ENCODE results near the gene HMBS. TPM values are rescaled to one million over a fixed set of nuclear protein-coding genes. Genes with fewer than 3 reads are reported as not detected.

The HMBS gene
- total and polyA plus RNA-seq, 2 experiments from 2014 or later = 5.1 to 46.1 TPM

DNA sequence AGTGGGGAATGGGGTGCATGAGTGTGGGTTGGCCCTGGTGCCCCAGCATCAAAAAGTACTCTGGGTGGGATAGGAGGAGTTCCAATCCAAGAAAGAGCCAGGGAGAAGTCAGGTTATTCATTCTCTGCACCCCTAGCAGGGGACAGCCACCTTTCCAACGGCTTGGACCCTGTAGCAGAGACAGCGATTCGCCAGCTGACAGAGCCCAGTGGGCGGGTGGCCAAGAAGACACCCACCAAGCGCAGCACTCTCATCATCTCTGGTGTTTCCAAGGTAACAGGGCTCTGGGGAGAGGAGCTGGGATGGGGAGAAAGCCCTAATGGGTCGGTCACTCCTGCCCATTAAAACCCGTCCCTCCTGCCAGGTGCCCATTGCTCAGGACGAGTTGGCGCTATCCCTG is 29.0 kb downstream of the HMBS start:
- Histone ChIP-seq H2AFZ (no peak overlapping the region), H3K79me2 (ENCODE audit: insufficient read depth) (peaks cover 18% of the 10 kb centered on the region), H3K36me3 (ENCODE audit: low read depth) (no peaks in the 10 kb centered on the region; the same call in 1 of the 2 replicates), H3F3A (ENCODE audit: insufficient read depth) (peaks cover 6% of the 10 kb centered on the region), H3K27ac (no peak overlapping the region), H3K27me3 (replicated peaks; ENCODE audit: insufficient read depth) (no peaks in the 10 kb centered on the region), H3K4me3 (no peak overlapping the region), H3K9me2 (ENCODE audit: insufficient read depth) (no peaks in the 10 kb centered on the region), H3K4me1 (ENCODE audit: insufficient read depth) (peaks cover 4% of the 10 kb centered on the region), H3K9me3 (ENCODE audit: low read depth) (no peaks in the 10 kb centered on the region), H4K20me1 (ENCODE audit: insufficient read depth) (no peaks in the 10 kb centered on the region), H3K9ac (no peak overlapping the region), H3K4me2 (ENCODE audit: unreplicated experiment) (no peak overlapping the region)
- no peak for TF ChIP-seq EZH2phosphoT487 (IDR thresholded peaks at IDR 0.05; ENCODE audit: insufficient read depth, low read depth)
- no peak for TF ChIP-seq EZH2 (IDR thresholded peaks at IDR 0.05; ENCODE audit: insufficient read depth, poor library complexity, severe bottlenecking)
- DNase-seq = no peak
- 94 to 95% methylated on average over 9 of the region's 9 CpGs for WGBS, 2 experiments (ENCODE audit: low coverage in 1 of 2, low lambda C conversion rate in 2 of 2, missing lambda C conversion rate in 2 of 2)
- in situ Hi-C loops (cut with MboI) = no loop called here

- WGBS, 2 experiments (ENCODE audit: low coverage in 1 of 2, low lambda C conversion rate in 2 of 2, missing lambda C conversion rate in 2 of 2) = 93 to 96% methylated on average over 5 of the region's 5 CpGs
- no peak overlapping the region for H3K9ac ChIP-seq
- H4K20me1 ChIP-seq (ENCODE audit: insufficient read depth) = no peaks in the 10 kb centered on the region
- DNase-seq = no peak
- H3K79me2 ChIP-seq (ENCODE audit: insufficient read depth) = peaks cover 11% of the 10 kb centered on the region
- H3K36me3 ChIP-seq (ENCODE audit: low read depth) = no peaks in the 10 kb centered on the region; the same call in 1 of the 2 replicates
- H3F3A ChIP-seq (ENCODE audit: insufficient read depth) = peaks cover 11% of the 10 kb centered on the region
- no peaks in the 10 kb centered on the region for H3K9me3 ChIP-seq (ENCODE audit: low read depth)
- in situ Hi-C loops (cut with MboI) = no loop called here
- TF ChIP-seq EZH2 (IDR thresholded peaks at IDR 0.05; ENCODE audit: insufficient read depth, poor library complexity, severe bottlenecking) (no peak), EZH2phosphoT487 (IDR thresholded peaks at IDR 0.05; ENCODE audit: insufficient read depth, low read depth) (no peak)
- H3K4me3 ChIP-seq = no peak overlapping the region
- H3K4me2 ChIP-seq (ENCODE audit: unreplicated experiment) = no peak overlapping the region
- no peaks in the 10 kb centered on the region for H3K9me2 ChIP-seq (ENCODE audit: insufficient read depth)
- H3K27ac ChIP-seq = no peak overlapping the region
- H3K4me1 ChIP-seq (ENCODE audit: insufficient read depth) = no peaks in the 10 kb centered on the region
- H3K27me3 ChIP-seq (replicated peaks; ENCODE audit: insufficient read depth) = no peaks in the 10 kb centered on the region
- H2AFZ ChIP-seq = no peak overlapping the region
These were observed 29.7 kb downstream of the HMBS start for GRCh38 chr11:119114351-119114750.

- Histone ChIP-seq H3K79me2 (ENCODE audit: insufficient read depth) (no peaks in the 10 kb centered on the region), H2AFZ (no peak overlapping the region), H3K9ac (no peak overlapping the region), H3K27me3 (replicated peaks; ENCODE audit: insufficient read depth) (no peaks in the 10 kb centered on the region), H3K4me2 (ENCODE audit: unreplicated experiment) (no peak overlapping the region), H3K9me2 (ENCODE audit: insufficient read depth) (no peaks in the 10 kb centered on the region), H4K20me1 (ENCODE audit: insufficient read depth) (no peaks in the 10 kb centered on the region), H3K36me3 (ENCODE audit: low read depth) (no peaks in the 10 kb centered on the region; the same call in 1 of the 2 replicates), H3K9me3 (ENCODE audit: low read depth) (no peaks in the 10 kb centered on the region), H3K4me1 (ENCODE audit: insufficient read depth) (no peaks in the 10 kb centered on the region), H3K27ac (no peak overlapping the region), H3K4me3 (no peak overlapping the region), H3F3A (ENCODE audit: insufficient read depth) (peaks cover 11% of the 10 kb centered on the region)
- in situ Hi-C loops (cut with MboI) = no loop called here
- 81 to 86% methylated on average over 17 to 24 of the region's 24 CpGs for WGBS, 2 experiments (ENCODE audit: low coverage in 1 of 2, low lambda C conversion rate in 2 of 2, missing lambda C conversion rate in 2 of 2)
- TF ChIP-seq EZH2 (IDR thresholded peaks at IDR 0.05; ENCODE audit: insufficient read depth, poor library complexity, severe bottlenecking) (no peak), EZH2phosphoT487 (IDR thresholded peaks at IDR 0.05; ENCODE audit: insufficient read depth, low read depth) (no peak)
- DNase-seq = no peak
These were observed 31.0 kb downstream of the HMBS start for GRCh38 chr11:119115484-119116234.

GRCh38 chr11:119116235-119116594 is 31.5 kb downstream of the HMBS start:
- Histone ChIP-seq H3K4me1 (ENCODE audit: insufficient read depth) (no peaks in the 10 kb centered on the region), H4K20me1 (ENCODE audit: insufficient read depth) (no peaks in the 10 kb centered on the region), H3F3A (ENCODE audit: insufficient read depth) (peaks cover 11% of the 10 kb centered on the region), H3K27ac (no peak overlapping the region), H3K9ac (no peak overlapping the region), H3K9me3 (ENCODE audit: low read depth) (no peaks in the 10 kb centered on the region), H3K9me2 (ENCODE audit: insufficient read depth) (no peaks in the 10 kb centered on the region), H2AFZ (no peak overlapping the region), H3K27me3 (replicated peaks; ENCODE audit: insufficient read depth) (no peaks in the 10 kb centered on the region), H3K4me2 (ENCODE audit: unreplicated experiment) (no peak overlapping the region), H3K36me3 (ENCODE audit: low read depth) (no peaks in the 10 kb centered on the region; the same call in 1 of the 2 replicates), H3K4me3 (no peak overlapping the region), H3K79me2 (ENCODE audit: insufficient read depth) (no peaks in the 10 kb centered on the region)
- 84 to 88% methylated on average over 10 of the region's 10 CpGs for WGBS, 2 experiments (ENCODE audit: low coverage in 1 of 2, low lambda C conversion rate in 2 of 2, missing lambda C conversion rate in 2 of 2)
- no peak for TF ChIP-seq EZH2phosphoT487 (IDR thresholded peaks at IDR 0.05; ENCODE audit: insufficient read depth, low read depth)
- TF ChIP-seq EZH2 (IDR thresholded peaks at IDR 0.05; ENCODE audit: insufficient read depth, poor library complexity, severe bottlenecking) = no peak
- no peak for DNase-seq
- in situ Hi-C loops (cut with MboI) = no loop called here

All from GM23248 (cell line).